Hippocampal formation (tissue), 2 donors: ENCODE measurements around the gene RNF220.

Source experiments
- DNase-seq, 2 donors: peaks; one replicate each; lab custom pipeline; 2025; lab: John Stamatoyannopoulos, UW

The RNF220 gene

DNA sequence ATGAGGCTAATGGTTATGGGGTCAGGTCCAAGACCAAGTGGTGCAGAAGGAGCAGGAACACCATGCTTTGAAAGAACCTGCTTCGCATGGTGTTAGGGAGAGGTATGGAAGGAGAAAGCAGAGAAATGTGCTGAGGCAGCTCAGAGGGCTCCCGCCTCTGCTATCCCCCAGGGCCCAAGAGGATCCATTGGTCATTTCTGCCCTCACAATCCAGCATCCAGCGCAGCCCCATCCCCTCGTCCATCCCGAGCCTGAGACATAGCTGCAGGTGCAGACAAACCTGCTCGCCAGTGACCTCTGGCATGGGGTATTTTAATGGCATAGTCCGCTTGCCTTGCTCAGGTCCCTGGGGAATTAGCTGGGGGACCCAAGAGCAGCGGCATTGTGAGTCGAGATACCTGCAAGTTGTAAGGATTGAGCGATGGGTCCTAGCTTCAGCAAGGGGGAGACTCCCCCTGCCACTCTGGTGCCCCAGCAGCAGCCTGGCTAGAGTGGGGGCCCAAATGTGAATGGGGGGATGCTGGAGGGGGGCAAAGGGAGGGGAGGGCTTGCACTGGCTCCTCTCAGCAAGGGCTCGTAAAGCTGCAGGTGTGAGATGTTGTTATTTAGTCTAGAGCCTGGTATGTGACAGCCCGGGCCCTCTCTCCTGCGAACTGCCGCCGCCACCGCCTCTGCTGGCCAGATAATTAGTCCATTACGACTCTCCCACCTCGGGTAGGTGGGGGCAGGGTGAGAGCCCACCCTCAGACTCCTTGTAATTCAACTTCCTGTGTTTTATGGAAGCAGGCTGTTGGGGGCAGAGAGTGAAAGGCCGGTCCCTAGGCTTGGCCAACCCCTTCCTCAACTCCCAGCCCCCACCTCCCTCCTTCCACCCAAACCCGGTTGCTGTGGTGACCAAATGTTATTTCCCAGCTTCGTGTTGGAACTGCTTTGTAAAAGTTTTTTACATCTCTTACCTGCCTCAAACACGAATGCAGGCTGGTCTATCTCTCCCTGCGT is 118.8 kb downstream of the RNF220 start:
- no peak for DNase-seq

DNA sequence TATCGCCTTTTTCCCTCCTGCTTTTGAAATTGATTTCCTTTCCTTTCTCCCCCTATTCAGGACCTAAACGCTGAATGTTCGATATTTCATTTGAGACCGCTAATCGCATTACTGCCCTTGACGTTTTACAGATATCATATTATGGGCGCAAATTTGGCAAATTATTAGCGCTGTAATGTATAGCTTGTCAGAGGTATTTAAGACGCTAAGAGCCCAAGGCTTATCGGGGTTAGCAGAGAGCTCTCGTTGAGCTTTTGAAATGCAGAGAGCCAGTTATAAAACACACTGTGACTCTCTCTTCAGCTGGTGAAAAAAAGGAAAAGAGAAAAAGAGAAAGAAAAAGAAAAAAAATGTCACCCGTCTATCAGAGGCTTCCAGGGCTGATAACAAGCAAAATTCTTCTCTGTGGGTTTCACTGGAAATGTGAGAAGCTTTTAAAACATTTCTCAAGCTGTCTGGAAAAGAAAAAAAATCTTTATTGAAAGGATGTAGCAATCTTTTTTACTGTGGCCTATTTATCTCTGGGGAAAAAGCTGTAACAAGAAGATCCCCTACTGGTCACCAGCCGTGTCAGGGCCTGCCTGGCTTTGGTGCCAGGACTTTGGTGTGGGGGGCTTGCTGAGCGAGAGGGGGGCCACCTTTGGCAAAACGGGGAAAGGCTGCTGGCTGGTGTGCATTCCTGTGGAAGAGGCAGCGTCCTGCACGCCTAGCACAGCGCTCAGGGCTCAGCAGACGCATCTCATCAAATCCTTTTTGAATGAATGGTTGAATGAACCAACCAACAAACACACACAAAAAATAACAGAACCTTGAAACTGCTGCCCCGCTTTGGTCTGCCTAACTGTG is 119.8 kb downstream of the RNF220 start:
- no peak for DNase-seq

DNA sequence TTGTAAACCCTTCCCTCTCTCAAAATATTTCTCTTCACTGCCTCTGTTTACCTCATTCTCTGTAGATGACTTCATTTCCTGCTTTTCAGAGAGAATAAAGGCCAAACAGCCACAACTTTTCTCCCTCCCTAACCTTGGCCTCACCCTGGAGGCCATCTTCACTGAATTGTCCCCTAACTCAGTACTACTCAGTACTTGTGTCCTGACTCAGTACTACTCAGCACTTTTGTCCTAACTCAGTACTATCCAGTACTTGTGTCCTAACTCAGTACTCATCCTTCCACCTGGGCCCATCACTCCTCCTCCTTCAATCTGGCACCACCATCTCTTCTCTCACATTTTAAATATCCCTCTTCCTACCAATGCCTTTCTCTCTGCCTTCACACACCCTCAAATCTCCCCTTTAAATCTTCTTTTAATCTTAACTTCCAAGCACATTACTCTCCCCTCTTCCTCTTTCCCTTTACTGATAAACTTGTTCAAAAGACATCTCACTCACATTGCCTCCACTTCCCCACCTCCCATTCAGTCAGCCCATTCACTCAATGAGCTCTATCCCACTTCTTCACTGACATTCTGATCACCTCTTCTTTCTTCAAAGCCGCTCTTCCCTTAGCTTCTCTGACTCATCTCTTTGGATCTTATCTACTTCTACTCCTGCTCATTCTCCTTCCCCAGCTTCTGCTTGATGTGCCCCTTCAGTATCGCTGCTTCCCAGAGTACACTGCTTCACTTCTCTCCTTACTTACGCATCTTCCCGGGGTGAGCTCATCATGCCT is 121.4 kb downstream of the RNF220 start:
- no peak for DNase-seq

DNA sequence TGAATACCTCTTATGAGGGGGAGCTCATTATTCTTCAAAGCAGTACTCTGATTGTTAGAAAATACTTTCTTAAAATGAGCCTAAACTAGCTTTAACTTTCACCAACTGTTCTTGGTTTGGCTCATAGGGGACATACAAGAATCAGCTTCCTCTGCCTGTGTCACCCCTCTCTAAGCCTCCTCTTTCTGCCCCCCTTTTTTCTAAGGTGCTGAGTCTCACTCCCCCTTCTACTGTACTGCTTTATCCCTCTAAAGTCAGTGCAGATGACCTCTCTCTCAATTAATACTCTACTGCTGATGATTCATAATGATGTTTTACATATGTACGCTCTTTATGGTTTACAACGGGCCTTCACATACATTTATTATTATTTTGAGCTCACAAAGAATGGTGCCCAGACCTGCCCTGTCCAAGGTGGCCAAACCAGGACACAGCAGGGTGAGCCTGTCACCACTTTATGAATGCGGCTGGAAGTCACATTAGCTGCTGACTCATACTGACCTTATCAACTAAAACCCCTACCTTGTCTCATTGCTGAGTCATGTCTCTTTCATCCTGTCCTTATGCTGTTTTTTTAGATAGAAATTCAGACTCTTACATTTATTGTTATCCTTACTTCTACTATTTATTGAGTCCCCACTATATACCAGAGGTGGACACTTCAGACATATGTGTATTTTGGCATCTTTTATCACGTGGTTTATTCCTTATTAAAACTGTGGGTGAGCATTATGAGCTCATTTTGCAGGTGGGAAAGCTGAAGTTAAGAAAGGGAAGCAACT is 126.9 kb downstream of the RNF220 start:
- no peak for DNase-seq

DNA sequence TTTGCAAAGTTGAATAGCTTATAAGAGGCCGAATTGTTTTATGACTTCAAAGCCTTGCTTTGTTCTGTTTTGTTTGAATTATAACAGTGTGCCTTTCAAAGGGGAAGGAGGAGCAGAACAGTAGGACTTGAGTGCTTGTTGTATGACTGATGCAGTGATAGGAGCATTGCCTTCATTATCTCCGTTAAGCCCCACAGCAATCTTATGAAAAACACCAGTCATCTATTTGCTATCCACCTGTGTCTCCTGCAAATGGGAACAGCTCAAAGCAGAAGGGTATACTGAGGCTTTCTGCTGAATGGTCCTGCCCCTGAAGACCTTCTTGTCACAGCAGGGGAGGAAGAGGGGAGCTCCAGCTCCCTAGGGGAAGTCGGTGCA is 127.5 kb downstream of the RNF220 start:
- DNase-seq, result peak in 1 of 2 donors; percentile 87

DNA sequence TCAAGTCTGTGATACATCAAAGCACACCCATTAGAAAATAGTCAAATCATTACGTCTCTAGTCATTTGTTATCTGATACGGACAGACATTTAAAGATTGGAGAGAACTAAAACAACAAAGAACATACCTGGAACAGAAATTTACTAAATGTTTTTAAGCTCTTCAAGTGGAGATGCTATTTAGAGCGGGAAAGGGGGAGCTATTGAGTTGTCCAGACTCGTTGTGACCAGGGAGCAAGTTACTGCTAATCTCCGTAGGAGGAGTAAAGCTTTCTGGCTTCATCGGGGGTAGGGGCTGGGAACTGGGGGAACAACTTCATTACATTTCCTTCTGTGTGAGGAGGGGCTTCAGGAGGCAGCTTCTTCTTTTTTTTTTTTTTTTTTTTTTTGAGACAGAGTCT is 129.7 kb downstream of the RNF220 start:
- DNase-seq, result no peak

DNA sequence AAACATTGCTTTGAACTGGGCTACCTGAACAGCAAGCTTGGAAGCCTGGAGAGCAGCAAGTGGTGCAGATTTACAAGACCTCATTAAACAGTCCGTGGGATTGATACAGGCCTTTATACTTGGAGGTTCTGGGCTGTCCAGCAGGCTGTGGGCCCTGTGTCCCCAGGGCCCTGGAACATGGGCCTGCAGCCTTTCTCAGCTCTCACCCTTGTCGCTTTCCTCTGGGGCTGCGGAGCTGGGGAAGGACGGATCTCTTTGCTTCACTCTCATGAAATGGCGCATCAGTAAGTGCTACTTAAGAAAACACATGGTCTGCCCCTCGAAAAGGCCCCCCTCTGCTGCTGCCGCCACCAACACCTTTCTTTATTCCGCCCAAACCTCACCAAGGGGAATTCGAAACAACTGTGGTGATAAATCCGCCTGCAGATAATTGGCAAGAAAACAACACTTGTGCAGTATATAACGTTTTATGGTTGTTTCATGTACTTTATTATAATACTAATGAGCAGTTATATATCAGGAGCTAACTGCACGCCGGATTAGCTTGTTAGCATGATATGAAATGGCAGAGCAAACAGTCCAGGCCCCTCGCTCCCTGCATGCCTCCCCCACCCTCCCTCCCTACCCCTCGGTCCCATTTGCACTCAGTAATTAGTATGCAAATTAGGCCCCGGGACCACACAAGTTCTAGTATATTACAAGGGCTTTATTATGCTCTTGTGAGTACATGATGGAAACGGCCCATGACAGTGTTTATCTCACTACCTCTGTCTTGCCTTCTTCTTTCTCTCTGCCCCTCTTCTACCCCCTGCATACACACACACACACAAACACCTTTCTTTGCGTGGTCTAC is 131.5 kb downstream of the RNF220 start:
- DNase-seq, result no peak

DNA sequence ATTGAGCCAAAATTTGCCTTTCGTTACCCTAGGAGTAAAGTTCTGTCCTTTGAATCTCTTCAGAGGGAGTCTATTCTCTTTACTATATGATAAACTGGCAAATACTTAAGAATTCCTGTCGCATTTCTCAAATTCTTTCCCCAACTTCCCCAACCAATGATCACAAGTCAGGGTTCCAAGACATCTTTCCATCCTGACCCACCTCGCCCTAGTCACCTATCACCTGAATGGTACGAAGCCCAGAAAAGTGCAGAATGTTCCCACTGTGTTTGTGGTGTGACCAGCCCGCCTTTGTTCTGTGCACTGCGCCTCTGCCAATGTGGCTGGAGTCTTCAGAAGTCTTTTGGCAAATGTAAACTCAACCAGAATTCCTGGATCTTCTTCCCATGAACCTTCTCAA is 132.5 kb downstream of the RNF220 start:
- DNase-seq, result no peak

DNA sequence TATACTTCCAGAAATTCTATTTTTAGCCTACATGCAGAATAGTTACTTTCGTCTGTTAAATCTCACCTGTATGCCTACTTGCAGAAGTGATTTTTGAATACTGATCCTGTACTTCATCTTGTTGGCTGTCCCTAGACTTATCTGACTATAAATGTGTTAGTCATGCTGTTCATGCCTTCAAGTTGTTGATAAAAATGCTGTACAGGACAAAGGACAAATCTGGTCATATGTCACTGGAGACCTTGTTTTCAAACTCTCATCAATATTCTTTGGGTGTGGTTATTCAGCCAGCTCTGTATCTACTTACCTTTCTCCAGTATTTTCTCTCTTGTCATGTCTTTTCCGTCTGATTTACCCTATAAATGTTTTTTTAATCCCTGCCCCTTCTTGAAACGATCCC is 132.9 kb downstream of the RNF220 start:
- DNase-seq, result no peak

DNA sequence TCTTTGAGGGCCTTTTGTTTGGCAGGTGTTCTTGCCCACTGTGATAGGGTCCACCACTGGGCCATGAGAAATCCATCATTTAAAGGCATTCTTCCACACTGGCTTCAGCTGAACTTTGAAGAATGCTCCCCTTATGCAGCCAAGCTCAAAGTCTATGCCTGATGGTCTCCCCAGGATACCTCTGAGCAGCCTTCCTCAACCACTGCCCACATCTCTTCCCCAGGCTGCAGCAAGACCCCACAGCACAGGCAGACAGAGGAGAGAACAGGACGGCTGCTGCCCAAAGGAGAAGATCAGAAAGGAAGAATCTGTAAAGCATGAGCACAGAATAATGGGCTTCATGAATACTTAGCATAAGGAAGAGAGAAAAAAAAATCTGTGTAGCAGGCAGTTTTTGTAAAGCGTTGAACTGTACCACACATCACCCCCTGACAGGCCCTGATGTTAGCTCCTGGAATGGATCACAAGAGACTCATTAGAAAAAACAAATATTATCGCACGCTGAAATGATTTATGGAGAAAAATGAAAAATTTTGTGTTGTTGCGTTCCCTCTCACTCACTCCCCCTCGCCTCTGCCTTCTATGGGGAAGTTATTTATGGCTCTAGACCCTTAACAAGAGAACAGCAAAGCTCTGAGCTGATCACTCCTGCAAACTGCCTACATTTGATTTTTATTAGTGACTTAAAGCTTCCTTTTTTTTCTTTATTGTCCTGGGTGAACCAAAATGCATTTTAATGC is 135.1 kb downstream of the RNF220 start:
- no peak for DNase-seq

DNA sequence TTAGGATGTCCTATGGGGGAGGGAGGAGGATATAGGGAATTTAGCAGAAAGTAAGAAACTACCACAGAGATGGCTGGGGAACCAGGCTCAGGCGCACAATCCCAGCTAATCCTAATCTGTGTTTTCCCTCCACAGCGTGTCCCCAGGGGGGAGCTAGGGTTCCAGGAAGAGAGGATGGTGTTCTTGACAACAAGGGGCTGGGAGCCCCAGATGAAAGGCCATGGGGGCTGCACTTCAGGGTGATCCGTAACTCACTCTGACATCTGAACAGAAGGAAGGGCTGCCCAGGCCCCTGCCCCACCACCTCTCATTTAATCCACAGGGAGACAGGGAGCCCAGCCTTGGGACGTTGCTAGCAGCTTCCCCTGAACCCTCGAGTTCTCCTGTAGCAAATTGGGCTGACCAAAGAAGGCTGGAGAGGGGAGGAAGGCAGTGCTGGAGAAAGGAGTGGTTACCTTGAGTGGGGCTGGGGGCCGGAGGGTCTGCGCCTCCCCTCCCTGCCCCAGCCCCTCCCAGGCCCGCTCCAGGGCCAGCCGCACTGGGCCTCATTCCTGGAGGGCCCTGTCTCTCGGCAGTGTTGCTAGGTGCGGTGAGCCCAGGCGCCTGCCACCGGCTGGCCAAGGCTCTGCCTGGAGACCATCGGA is 137.5 kb downstream of the RNF220 start:
- DNase-seq, result peak in 1 of 2 donors; percentile 42

DNA sequence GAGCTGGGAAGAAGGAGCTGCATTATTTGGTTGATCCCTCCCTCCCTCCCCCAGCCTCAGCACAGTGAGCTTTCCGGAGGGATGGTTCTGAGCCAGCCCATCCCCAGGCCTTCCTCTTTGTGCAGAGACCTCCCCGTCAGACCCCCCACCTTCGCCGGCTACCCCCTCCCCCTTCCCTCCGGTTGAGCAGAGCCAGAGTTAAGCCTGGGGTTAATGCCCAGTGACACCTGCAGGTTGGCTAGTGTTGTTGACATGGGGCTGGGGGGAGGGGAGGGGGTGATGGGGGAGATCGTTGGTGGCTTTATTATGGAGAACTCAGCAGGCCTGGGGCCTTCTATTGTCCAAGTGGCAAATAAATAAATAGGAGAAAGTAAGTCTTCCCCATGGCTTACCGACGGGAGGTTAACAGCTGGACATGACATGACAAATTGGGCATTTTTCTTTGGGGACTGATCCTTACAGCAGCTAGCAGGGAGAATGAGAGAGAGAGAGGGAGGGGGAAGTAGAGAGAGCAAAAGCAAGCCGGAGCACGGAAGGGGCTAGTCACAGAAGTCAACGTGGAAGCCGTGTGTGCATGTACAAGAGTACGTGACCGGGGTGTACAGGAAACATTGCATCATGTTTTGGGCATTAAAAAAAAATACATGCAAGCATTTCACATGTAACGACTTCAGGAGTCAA is 138.1 kb downstream of the RNF220 start:
- no peak for DNase-seq

DNA sequence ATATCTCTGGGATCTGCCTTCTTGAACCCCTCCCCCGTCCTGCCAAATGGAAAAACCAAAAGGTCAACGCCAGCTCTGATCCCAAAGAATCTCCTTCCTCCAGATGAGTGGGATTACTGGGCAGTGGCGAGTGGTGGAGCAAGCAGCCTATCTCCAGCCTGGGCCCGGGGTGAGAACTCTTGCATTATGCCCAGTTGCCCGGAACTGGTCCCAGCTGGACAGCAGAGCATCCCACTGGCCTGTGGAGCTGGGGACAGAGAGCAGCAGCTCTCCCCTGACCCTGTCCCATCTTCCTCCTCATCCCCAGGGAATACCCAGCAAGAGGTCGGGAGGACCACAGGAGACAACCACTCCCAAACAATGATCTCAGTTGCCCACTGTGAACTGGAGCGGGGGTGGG is 138.7 kb downstream of the RNF220 start:
- no peak for DNase-seq

DNA sequence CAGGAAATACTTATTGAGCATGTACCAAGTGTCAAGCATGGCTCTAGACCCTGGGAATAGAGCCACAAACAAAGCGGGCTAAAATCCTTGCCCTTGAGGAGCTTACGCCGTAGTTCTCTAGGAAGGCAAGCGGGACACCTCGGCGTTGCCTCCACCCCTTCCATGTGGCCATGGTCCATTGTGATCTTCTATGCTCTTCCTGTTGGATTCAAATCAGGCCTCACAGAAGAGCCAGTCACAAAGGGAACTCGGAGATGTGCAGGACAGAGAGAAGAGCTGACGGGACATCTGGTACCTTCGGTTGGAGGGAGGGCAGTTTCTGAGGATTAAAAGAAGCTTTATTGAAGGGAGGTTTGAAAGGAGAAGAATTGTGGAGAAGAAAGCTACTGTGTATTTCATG is 139.9 kb downstream of the RNF220 start:
- no peak for DNase-seq

DNA sequence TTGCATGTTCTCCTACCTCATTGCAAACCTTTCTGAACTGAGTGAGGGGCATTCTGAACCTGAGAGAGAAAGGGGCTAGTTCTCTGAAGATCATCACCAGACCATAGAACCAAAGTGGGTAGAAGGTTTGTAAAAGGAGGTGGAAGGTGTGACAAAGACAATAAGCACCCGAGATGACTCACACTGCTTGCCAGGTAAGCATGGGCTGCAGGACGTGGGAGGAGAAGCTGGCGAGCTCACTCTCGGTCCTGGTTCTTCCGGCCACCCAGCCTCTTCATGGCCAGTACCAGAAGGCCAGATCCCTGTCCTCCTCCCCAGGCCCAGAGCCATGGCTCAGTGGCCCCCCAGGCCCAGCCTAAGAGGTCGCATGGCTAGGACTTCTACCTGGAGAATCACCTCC is 140.9 kb downstream of the RNF220 start:
- DNase-seq, result no peak

DNA sequence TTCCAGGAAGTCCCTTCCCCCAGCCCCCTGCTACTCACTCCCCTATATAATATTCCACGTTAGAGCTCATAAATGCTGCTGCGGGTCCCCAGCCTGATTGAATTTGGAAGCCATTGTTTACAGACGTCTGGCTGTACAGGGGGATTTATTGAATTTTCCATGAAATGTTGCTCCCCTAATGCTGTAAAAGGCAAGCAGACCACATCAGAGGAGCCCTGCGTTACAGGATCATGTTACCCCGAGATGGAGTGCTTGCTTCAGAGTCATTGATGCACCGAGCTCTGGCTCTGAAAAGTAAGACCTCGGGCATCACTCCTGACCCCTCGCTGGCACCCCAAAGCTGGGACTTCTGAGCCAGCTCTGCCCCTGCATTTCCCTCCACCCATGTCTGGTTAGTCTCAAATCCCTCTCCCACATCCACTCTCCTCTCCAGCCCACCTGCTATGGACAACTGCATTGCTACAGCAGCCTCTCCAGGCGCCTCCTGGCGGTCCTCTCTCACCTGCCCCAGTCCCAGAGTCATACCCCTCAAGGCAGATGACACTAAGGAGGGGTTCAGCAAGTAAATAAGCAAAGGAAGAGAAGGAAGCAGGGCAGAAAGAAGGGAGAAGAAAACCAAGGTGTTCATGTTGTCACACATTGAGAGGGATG is 141.5 kb downstream of the RNF220 start:
- DNase-seq, result no peak

DNA sequence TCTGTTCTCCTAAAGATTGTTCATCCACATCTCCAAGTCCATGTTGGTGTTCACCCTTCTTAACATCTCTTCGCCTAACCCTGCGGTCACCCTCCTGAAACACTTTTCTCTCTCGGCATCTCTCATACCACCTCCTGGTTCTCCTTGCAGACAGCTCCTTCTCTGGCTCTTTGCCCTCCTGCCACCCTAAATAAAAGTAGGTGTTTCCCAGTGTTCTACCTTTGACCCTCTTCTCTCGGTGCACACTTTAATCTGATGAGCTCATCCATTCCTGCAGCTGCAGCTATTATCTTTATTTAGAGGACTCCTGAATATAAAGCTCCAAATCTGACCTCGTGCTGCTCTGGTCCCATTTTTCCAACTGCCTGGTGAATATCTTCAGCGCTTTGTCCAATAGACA is 142.3 kb downstream of the RNF220 start:
- no peak for DNase-seq

DNA sequence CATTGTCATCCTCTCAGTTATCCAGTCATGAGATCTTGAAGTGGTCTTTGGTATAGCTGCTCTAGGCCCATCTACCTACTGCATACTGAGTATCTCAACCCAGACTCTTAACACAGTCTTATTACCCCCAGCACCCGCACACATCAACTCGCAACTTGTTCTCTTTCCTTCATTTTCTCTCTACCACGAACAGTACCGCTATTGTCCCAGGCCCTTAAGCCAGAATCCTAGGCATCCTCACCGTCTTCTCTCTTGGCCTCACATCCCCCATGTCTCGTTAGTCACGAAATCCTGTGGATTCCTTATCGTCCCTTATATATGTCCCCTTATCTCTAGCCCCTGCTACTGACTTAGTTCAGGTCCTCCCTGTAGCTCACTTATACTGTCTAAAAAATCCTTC is 142.8 kb downstream of the RNF220 start:
- DNase-seq, result peak in 1 of 2 donors; percentile 30
